Stimulated activated naive CD8-positive, alpha-beta T cell treated with anti-CD3 and anti-CD28 coated beads, Interleukin-15, Interleukin-2, amounts not matched to agents 100 U/mL and 50 U/mL, for 24 hours (primary cell): ENCODE results near the gene PDHA1.

Experiments
- ATAC-seq: fragments of 150-1000 bp; cut with Tn5 transposase; one replicate; pipeline ENCODE4 v1.10.0; 2021
- DNase-seq: peaks from one replicate; pipeline ENCODE4 v3.0.0; 2021

The PDHA1 gene

DNA sequence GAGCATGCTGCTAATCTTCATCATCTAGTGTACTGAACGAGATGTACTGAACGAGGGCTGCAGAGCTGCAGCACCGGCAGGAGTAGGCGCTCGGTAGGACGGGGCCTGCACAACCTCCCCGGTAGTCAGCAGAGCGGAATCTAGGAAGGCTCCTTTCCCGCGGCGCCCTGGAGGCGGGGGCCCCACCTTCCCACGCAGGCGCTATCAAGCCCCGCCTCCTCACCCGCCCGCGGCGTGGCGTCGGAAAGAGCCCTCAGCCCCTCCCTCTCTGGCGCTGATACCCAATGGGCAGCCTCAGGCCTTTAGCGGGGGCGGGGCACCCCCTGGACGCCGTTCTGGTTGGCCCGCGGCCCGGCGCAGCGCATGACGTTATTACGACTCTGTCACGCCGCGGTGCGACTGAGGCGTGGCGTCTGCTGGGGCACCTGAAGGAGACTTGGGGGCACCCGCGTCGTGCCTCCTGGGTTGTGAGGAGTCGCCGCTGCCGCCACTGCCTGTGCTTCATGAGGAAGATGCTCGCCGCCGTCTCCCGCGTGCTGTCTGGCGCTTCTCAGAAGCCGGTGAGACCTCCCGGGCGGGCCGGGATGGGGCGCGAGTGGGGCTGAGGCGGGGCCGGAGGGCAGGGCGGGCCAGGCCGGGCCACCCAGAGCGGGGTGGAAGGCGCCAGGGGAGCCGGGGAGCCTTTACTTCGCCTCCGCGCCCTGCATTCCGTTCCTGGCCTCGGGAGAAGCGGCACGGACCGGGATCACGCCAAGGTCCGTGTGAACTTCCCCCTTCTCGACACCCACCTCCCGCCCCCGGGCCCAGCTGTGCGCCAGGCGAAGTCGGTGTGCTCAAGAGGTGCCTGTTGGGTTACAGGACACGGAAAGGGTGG is at the start of gene PDHA1:
TSS of gene PDHA1 (plus strand) at position 393 of the 874 bp plus-strand sequence. CDS start at position 504, 111 bp downstream.
- ATAC-seq (peak; percentile 99), DNase-seq (peak; percentile 90)

DNA sequence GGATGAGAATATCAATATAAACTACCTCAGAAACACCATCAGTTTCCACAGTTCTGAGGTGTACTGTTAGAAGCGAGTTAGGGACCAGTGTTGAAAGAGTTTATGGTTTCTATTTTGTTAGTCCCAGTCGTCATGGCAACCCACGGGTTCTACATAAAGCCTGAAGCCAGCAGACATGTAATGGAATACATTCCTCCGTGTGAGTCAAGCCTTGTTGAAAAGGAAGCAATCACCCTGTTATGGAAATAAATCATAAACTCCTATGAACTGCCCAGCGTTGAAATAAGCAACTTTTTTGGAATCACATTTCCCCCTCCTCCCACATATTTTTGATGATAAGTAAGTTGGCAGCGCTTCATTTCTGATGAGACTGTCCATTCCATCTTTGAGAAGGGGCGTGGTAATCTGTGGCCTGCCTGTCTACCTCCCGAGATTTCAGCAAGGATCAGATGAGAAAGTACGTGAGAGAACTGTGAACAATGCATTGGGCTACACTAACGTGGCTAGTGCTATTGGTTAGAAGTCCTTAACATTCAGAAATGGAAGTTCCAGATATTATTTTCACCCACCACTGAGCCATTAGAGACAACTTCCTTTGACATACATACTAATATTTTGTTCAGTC is 40.4 kb upstream of the PDHA1 start:
- ATAC-seq (no peak), DNase-seq (no peak)

DNA sequence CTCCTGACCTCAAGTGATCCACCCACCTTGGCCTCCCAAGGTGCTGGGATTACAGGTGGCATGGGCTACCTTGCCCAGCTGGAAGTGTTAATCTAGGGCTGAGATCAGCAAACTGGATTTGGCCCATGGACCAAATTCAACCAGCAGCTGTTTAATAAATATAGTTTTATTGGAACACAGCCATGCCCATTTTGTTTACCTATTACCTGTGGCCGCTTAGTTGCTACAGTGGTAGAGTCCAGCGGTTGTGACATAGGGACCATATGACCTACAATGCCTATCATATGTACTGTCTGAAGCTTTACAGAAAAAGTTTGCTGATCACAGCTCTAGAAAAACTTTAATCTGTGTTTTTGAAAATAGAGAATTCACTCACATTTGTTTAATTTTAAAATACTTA is 17.2 kb upstream of the PDHA1 start:
- DNase-seq, result no peak
- no peak for ATAC-seq

DNA sequence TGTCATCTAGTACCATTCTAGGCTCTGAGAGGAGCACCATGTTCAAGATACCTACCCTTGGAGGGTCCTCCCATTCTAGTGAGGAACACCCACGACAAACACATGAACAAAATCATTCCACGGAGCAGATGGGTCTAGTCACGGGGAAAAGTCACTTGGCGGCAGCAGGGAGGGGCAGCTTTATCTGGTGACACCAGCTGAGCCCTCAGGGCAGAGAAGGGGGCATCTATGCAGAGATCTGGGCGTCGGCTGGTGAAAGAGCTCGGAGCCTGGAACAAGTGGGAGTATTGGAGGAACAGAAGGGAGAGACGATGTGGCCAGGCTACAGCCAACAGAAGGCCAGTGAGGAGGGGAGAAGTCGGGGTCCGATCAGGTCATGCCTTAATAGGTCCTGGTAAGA is 11.9 kb upstream of the PDHA1 start:
- DNase-seq, result no peak
- ATAC-seq, result no peak

DNA sequence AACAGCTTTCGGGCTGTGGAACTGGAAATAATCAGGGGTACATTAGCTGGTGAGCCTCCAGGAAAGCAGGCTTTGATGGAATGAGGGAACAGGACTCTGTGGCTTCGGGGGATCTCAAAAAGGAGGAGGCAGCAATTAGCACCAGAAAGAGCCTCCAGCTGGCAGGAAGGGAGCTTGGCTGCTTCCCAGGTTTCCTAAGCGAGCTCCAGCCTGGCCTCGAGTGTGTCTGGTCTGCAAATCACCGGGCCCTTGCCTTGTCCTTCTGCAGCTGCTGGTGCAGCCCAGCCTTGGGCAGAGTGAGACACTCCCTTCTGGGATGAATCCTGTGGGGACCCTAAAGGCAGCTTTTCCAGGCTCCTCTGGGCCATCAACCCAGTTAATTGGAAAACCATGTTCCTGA is 10.7 kb upstream of the PDHA1 start:
- no peak for ATAC-seq
- DNase-seq, result no peak

DNA sequence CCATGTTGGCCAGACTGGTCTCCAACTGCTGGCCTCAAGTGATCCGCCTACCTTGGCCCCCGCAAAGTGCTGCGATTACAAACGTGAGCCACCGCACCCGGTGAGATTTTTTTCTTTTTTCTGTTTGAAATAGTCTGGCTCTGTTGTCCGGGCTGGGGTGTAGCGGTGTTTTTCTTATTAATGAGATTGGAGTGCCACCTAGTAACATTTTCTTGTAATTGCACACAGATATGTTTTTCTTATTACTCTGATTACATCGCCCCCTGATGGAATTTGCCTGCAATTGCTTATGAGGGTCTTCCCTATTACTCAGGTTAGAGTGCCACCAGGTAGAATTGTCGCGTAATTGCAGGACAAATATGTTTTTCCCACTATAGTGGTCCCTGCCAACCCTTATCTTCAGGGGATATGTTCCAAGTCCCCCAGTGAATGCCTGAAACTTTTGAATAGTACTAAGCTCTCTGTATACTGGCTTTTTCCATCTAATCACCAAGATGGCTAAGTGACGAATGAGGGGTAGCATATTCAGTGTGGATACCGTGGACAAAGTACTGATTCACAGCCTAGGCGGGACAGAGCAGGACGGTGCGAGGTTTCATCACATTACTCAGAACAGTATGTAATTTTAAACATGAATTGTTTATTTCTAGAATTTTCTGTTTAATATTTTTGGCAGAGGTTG is 8.6 kb upstream of the PDHA1 start:
- DNase-seq (peak; percentile 8), ATAC-seq (peak; percentile 28)

DNA sequence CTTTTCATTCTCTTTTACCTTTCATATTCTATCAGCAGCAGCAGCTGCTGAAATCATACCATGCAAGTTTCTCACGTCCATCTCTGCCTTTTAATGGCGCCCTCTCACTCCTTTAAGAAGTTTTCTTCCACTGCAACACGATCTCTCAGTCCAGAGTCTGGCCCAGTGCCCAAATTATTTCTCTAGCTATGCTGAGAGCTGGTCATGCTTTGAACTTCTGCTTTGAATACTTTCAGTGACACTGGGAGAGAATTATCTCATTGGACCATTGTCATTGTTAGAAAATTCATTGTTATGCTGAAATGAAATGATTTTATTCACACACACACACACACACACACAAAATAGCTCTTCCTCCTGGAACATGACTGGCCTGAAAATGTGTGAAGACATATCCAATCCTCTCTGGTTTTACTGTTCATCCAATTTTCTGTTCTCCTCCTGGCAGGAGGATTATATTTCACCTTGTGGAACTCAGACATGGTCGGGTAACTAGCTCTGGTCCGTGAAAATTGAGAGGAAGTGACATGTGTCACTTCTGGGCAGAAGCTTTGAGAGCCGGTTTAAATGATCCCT is 1.3 kb upstream of the PDHA1 start:
- no peak for ATAC-seq
- DNase-seq, result no peak

DNA sequence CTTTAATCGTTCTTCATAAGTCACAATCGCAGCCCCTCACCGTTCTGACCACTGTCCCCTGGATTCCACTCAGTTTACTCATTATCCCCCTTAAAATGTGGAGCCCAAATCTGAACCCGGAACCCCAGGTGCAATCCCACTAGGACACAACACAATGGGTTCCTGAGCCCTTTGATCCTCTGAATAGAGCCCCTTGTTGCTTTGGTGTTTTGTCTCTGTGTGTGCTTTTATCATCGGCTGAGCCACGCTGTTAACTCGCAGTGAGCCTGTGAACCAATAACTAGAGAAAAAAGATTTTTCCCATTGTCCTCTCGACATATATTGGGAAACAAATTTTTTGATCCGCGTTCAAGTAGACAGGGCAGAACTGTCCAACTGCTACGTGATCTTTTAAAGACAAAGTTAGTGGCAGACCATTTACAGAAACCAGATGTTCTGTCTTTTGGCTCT is 617 bp upstream of the PDHA1 start:
- DNase-seq, result no peak
- no peak for ATAC-seq

DNA sequence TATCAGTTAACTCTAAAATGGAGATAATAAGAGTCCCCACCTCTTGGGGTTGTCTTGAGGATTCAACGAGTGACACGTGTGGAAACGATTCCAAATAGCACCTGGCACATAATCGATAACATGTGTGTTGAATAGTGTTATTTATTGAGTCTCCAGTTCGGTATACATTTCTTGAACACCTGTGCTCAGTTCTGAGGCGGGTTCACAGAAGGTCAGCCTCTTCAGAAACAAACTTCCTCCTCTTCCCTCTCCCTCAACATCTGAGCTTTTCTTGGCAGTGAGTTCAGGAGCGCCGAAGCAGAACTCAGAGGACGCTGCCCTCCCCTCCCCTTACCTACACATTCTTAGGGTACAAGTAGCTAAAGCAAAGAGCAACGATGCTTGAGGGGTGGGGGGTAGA is 934 bp downstream of the PDHA1 start:
- no peak for DNase-seq
- ATAC-seq, result no peak

DNA sequence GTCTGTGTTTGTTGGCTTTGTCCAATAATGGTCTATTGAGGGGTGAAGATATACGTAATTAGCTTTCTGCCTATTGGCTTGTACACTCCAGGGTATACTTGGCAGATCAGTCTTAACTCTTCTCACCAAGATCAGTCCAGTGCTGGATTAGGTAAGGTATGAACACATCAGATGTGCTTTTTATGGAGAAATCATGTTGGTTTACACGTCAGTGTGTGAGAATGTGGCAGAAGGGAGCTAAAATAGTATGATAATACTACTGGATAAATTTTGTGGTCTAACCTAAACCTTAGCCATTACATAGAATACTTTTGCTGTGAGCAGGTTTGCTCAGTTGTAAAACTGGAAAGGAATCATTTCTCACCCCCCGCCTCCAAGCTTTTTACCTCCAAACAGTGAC is 4.2 kb downstream of the PDHA1 start:
- DNase-seq, result no peak
- no peak for ATAC-seq

DNA sequence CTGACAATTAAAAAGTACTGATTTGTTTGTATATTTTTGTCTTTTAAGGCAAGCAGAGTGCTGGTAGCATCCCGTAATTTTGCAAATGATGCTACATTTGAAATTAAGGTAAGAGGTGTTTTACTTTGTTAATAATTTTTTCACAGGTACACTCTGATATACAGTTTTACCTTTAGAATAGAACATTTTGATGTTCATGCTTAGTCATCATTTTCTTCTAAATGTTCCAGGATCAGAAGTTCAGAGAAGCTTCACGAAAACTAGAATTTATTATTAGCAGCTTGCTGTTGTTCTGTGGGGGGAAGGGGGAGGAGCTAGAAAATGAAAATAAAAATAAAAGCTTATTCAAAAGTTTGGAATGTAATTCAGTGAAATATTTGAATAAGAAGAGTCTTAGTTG is 5.5 kb downstream of the PDHA1 start:
- no peak for DNase-seq
- no peak for ATAC-seq

DNA sequence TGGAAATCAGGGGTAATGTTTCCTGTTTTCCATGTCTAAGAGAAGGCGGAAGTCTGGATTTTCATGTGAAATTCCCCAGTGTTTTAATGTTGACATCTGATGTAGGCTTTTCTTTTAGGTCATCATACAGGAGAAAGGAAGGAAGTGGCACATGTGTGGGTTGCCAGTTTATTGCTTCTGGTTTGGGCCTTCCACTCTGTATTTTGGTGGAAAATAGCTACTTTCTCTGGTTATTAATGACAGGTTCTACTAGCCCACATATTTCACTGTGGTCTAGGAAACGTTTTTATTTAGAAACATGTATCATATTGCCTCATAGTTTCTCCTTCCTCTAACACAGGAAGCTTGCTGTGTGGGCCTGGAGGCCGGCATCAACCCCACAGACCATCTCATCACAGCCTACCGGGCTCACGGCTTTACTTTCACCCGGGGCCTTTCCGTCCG is 7.2 kb downstream of the PDHA1 start:
- DNase-seq, result no peak

DNA sequence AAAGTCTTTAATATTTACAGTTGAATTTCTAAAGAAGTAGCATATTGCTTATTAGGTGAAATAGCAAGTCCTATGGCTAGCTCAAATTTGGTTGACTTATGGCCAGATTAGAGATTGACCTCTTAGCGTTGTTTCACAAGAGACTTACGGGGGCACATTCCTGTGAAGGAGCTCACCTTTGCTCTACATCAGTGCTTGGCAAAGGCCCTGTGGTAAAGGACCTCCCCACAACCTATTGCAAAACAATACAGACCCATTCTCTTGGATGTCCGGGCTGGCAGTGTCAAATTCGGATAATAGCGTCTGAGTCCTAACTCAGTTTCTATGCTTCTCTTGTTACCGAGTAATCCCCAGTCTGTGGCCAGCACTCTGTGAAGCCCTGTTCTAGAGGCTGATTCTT is 10.9 kb downstream of the PDHA1 start:
- DNase-seq (no peak), ATAC-seq (no peak)

More for the DNA sequence above, 7.2 kb downstream of the PDHA1 start:
- ATAC-seq, result peak; percentile 89

DNA sequence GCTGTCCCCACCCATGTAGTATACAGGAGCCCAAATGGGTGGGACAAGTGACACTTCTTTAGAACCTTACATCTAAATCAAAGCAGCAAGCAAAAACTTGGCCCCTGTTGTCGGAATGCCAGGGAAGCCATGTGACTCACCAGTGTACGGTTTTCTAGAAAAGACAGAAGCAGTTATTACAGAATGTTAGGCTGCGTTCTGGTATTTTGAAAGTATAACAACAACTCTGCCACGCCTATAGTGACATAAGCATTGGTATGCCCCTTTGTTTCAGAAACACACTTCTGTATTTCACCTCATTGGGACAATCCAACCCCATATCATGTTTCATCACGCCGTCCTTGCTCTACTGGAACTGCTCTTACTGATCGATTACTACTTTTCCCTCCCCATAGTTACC is 14.8 kb downstream of the PDHA1 start:
- DNase-seq (no peak), ATAC-seq (no peak)

DNA sequence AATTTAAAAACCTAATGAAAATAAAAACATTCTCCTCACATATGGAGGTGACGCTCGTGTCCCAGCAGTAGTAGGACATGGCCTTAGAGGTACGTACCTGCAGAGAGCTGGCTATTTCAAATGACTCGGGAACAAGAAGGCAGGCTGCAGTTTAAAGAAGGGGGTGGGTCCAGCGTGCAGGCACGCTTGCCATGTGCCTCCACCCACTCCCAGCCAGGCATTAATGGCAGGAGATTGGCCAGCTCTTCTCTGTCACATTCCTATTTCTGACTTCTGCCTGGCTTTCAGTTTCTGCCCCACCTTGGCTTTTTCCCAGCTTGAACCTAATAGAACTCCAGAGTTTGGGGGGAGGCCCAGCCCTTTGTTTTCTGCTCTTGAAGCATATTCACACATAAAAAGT is 17.2 kb downstream of the PDHA1 start:
- ATAC-seq (no peak), DNase-seq (no peak)

DNA sequence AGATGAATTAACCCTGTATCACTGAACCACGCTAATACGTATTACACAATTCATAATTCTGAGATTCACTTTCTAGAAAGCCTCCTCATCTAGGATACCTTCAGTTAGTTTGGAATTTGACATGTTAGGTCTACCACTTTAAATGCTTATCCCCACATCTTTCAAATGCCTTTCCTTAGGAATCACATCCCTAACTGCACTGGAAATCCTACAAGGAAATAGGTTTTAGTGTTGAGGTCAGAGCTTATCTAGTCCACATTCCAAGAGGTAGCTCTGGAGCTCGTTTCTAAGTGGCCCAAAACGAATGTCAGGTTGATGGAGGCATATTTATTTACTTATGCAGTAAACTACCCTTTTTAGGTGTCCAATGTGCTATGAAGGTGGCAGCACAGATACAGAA is 18.0 kb downstream of the PDHA1 start:
- ATAC-seq, result no peak
- DNase-seq, result no peak

DNA sequence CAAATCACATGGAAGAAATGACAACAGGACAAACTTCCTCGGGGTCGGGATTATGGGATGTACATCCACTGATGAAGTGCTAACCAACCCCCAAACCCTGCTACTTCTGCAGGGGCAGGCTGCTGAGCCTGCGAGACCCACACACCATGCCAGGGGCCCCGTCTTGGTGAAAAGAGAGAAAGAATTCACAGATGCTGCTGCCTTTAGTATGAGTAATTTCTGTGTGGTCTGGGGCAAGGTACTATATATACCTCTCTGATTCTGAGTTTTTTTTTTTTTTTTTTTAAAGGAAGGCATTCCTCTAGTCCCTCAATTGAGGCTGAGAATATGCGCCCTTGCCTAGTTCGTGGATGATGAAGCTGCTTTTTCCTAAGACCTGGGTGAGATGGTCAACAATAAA is 24.8 kb downstream of the PDHA1 start:
- ATAC-seq (no peak), DNase-seq (no peak)

DNA sequence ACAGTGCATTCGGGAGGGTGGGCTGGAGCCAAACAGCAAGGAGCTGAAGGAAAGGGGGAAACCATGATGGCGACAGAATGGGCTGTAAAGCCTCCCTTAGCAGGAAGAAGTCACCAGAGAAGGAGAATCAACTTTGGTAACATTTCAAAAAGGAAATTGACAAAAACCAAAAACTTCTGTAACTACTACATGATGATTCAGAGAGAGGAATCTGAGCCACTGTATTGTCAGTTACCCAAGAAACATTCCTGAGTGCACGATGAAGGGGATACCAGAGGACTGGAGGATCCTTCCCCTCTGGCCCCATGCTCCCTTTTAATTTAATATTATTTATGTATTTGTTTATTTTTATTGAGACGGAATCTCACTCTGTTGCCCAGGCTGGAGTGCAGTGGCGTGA is 26.3 kb downstream of the PDHA1 start:
- DNase-seq (no peak), ATAC-seq (no peak)

DNA sequence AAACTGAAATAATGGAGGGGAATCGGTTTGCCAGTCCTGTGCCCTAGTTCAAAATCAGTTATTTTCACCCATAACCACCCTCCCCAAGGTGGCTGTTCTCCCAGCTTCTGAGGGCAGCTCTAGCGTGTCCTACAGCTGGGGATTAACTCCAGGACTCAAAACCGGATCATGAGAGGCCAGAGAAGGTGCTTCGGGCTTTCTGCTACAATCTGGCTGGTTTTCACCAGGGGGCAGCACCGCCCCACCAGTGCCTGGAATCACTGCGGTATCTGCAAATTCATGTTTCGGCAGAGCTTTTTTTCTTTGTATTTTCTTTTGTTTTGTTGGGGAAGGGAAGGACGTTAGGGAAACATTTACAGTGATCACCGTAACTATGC is 28.4 kb downstream of the PDHA1 start:
- peak; percentile 68 for DNase-seq
- ATAC-seq, result peak; percentile 74

DNA sequence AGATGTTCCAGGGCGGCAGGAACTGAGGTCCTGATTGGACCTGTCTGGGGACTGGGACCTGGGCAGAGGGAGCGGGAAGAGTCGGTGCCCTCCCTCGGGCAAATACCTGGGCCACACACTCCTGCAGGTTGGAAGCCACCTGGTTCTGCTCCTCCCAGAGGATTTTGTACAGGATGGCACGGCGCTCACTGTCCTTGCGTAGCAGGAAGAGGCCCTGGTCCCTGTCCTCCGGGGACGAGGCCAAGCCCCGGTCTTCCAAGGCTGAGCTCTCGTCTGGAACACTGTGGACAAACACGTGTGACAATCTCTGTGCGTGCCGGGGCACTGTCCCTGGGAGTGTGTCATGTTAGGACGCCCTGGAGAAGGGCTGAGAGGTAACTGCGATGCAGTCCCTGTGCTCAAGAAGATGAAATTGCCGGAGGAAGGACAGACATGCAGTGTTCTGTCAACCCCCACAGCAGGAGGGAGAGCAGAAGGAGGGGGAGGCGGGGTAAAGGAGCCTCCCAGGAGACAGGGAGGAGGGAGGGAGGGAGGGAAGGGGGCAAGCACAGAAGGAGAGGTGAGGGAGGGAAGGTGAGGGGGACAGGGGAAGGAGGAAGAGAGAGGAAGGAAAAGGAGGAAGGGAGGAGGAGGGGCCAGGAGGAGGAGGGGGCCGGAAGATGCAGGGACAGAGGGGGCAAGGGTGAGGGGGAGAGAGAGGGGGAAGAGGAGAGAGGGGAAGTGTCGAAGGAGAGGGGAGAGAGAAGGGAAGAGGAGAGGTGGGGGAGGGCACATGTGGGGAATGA is 29.0 kb downstream of the PDHA1 start:
- ATAC-seq, result peak; percentile 31
- DNase-seq, result peak; percentile 3

DNA sequence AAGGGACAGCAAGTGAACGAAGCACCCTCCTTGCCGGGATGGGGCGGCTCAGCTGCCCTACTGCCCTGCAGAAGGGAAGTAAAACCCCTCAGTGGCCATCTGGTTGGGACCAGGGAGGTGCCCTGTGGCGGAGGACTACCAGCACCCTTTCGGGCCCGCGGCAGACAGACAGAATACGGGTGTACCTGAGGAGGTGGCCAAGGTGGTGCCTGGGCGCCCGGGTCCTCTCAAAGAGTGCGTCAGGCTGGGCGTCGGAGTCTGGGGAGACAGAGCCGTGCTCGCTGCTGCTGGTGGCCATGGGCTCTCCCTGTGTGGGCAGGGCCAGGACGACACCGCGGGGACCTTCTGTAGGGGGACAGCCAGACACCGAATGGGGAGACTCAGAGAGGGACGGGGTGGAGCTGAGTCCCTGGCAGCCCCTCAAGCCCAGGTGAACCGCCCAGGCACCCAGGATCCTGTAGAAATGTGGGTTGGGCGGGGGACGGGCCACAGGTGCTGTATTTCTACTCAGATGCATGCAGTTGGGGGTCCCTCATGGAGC is 29.7 kb downstream of the PDHA1 start:
- DNase-seq, result no peak
- no peak for ATAC-seq

DNA sequence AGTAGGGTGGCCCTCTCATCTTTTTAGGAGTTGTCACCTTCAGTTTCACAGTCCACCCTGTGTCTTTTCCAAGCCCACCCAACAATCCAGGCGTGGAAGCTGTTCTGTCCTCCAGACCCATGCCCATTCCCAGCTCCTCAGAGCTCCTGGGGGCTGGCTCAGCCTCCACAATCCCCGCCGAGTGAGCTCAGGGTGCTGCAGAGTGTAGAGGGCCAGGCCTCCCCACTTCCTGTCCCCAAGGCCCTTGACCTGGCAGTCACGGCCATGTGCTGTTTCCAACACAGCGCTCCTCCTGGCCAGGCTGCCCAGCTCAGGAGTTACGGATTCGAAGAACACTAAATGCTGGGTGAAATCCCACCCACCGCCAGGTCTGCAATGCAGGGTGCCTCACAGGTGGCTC is 31.8 kb downstream of the PDHA1 start:
- DNase-seq (no peak), ATAC-seq (no peak)
